GM12801 (cell line): ENCODE data around the gene DSCAML1.

Source experiments
- CTCF ChIP-seq: IDR thresholded peaks from one replicate; pipeline ENCODE4 v1.5.1; 2011; ENCODE audit warnings: control low read depth; ENCODE audit not compliant: insufficient read length; ENCODE audit errors: extremely low read depth

Gene DSCAML1

GRCh38 chr11:117803896-117804295 is 6.9 kb upstream of the DSCAML1 start:
- TF ChIP-seq CTCF, result no peak

GRCh38 chr11:117799634-117800033 is 2.6 kb upstream of the DSCAML1 start:
- TF ChIP-seq CTCF, result no peak

- no peak for TF ChIP-seq CTCF
Observed at GRCh38 chr11:117796456-117796871, 552 bp downstream of the DSCAML1 start.

- TF ChIP-seq CTCF, result no peak
Observed at GRCh38 chr11:117795638-117796455, 1.2 kb downstream of the DSCAML1 start.

GRCh38 chr11:117794772-117795629 is 2.0 kb downstream of the DSCAML1 start:
- no peak for TF ChIP-seq CTCF

GRCh38 chr11:117794135-117794534 is 2.9 kb downstream of the DSCAML1 start:
- no peak for TF ChIP-seq CTCF

- no peak for TF ChIP-seq CTCF
Observed at GRCh38 chr11:117793583-117793982, 3.4 kb downstream of the DSCAML1 start.
